Measurements from ENCODE around the gene ABCC2.
"Not testable (repeated sequence)": the region's sequence is repeated elsewhere in the genome, so short reads cannot be mapped to it uniquely, and the experiment has no call there.

Gene ABCC2

DNA sequence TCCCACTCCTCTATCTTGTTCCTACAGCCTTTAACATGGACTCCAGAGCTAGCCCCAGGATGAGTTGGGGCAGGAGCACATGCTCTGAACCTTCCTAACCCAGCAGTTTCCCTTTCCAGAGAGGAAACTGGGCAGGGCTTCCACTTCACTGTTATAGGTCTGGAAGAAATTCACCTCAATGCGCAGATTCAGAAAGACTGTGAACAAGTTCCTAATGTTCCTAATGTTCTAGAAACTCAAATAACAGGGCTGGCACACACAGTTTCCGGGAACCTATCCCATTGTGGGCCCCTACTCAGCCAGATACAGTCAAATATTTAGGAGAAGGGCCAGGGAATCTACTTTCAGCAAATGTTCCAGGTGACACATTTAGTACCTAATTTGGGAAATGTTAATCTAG lies 29.7 kb downstream of the ABCC2 start:
- Histone ChIP-seq H3K27me3 (ENCODE audit: control insufficient read depth, insufficient read depth, low read length) (no peaks in the 10 kb centered on the region), H3K4me2 (ENCODE audit: low read length) (no peak overlapping the region), H3K4me1 (ENCODE audit: control insufficient read depth, insufficient read depth, low read length) (no peaks in the 10 kb centered on the region), H3K36me3 (ENCODE audit: insufficient read depth, low read length) (no peaks in the 10 kb centered on the region), H3K9ac (ENCODE audit: low read depth, low read length) (no peak overlapping the region), H3K4me3 (ENCODE audit: low read length) (no peak overlapping the region), H3K9me3 (replicated peaks; ENCODE audit: low read length) (no peaks in the 10 kb centered on the region)

DNA sequence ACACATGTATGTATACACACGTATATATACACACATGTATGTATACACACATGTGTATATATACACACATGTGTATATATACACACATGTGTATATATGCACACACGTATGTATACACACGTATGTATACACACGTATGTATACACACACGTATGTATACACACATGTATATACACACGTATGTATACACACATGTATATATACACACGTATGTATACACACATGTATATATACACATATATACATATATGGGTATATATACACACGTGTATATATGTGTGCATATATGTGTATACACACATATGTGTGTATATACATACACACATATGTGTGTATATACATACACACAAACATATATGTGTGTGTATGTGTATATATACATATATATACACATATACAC lies 31.7 kb downstream of the ABCC2 start:
- Histone ChIP-seq H3K4me2 (ENCODE audit: low read length) (no peak overlapping the region), H3K36me3 (ENCODE audit: insufficient read depth, low read length) (no peaks in the 10 kb centered on the region), H3K9me3 (replicated peaks; ENCODE audit: low read length) (no peaks in the 10 kb centered on the region), H3K9ac (ENCODE audit: low read depth, low read length) (no peak overlapping the region), H3K27me3 (ENCODE audit: control insufficient read depth, insufficient read depth, low read length) (no peaks in the 10 kb centered on the region), H3K4me1 (ENCODE audit: control insufficient read depth, insufficient read depth, low read length) (no peaks in the 10 kb centered on the region), H3K4me3 (ENCODE audit: low read length) (no peak overlapping the region)

DNA sequence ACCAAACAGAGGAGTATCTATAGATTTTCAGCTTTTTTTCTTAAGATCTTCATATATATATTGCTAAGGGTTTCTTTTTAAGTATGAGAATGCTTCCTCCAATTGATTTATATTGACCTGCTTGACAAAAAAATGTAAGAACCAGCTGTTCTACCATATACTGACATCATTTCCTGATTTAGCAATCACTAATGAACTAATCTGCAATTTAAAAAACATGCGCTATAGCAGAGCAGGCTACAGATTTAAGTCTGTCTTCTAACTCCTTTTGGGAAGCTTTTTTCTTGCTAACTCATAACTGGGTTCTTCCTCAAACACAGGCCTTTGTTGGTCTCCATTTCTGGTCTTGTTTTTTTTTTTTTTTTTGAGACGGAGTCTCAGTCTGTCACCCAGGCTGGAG lies 33.2 kb downstream of the ABCC2 start:
- no peaks in the 10 kb centered on the region for H3K27me3 ChIP-seq (ENCODE audit: control insufficient read depth, insufficient read depth, low read length)
- no peaks in the 10 kb centered on the region for H3K4me1 ChIP-seq (ENCODE audit: control insufficient read depth, insufficient read depth, low read length)
- H3K9ac ChIP-seq (ENCODE audit: low read depth, low read length): no peak overlapping the region
- H3K4me2 ChIP-seq (ENCODE audit: low read length): no peak overlapping the region
- no peaks in the 10 kb centered on the region for H3K36me3 ChIP-seq (ENCODE audit: insufficient read depth, low read length)
- H3K4me3 ChIP-seq (ENCODE audit: low read length): no peak overlapping the region
- no peaks in the 10 kb centered on the region for H3K9me3 ChIP-seq (replicated peaks; ENCODE audit: low read length)

- H3K9me3 ChIP-seq (replicated peaks; ENCODE audit: low read length): no peaks in the 10 kb centered on the region
- no peak overlapping the region for H3K9ac ChIP-seq (ENCODE audit: low read depth, low read length)
- no peaks in the 10 kb centered on the region for H3K36me3 ChIP-seq (ENCODE audit: insufficient read depth, low read length)
- H3K4me1 ChIP-seq (ENCODE audit: control insufficient read depth, insufficient read depth, low read length): no peaks in the 10 kb centered on the region
- H3K4me3 ChIP-seq (ENCODE audit: low read length): no peak overlapping the region
- no peak overlapping the region for H3K4me2 ChIP-seq (ENCODE audit: low read length)
- H3K27me3 ChIP-seq (ENCODE audit: control insufficient read depth, insufficient read depth, low read length): no peaks in the 10 kb centered on the region
These were observed 45.5 kb downstream of the ABCC2 start for GRCh38 chr10:99827936-99828335.

DNA sequence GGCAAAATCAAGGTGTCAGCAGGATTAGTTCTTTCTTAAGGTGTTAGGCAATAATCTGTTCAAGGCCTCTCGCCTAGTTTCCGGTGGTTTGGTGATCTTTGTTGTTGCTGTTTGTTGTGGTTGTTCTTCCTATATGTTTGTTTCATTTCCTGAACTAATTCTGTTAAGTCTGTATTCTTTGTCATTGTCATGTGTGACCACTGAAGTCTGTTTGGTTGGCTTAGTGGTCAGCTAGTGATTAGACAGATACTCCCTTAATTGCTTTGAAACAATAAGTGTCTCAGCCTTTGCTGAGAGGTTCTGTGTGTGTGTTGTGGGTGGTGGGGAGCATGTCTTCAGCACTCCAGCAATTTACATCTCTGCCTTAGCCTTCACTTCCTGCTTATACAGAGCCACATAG lies 46.0 kb downstream of the ABCC2 start:
- Histone ChIP-seq H3K9ac (ENCODE audit: low read depth, low read length) (no peak overlapping the region), H3K36me3 (ENCODE audit: insufficient read depth, low read length) (no peaks in the 10 kb centered on the region), H3K4me2 (ENCODE audit: low read length) (no peak overlapping the region), H3K27me3 (ENCODE audit: control insufficient read depth, insufficient read depth, low read length) (no peaks in the 10 kb centered on the region), H3K9me3 (replicated peaks; ENCODE audit: low read length) (no peaks in the 10 kb centered on the region), H3K4me1 (ENCODE audit: control insufficient read depth, insufficient read depth, low read length) (no peaks in the 10 kb centered on the region), H3K4me3 (ENCODE audit: low read length) (no peak overlapping the region)

- Histone ChIP-seq H3K27me3 (ENCODE audit: control insufficient read depth, insufficient read depth, low read length) (no peaks in the 10 kb centered on the region), H3K9ac (ENCODE audit: low read depth, low read length) (no peak overlapping the region), H3K4me3 (ENCODE audit: low read length) (no peak overlapping the region), H3K4me2 (ENCODE audit: low read length) (no peak overlapping the region), H3K9me3 (replicated peaks; ENCODE audit: low read length) (no peaks in the 10 kb centered on the region), H3K4me1 (ENCODE audit: control insufficient read depth, insufficient read depth, low read length) (peaks cover 12% of the 10 kb centered on the region), H3K36me3 (ENCODE audit: insufficient read depth, low read length) (no peaks in the 10 kb centered on the region)
These were observed 50.0 kb downstream of the ABCC2 start for GRCh38 chr10:99832439-99832838.

- no peak overlapping the region for H3K9ac ChIP-seq (ENCODE audit: low read depth, low read length)
- peaks cover 12% of the 10 kb centered on the region for H3K4me1 ChIP-seq (ENCODE audit: control insufficient read depth, insufficient read depth, low read length)
- no peaks in the 10 kb centered on the region for H3K27me3 ChIP-seq (ENCODE audit: control insufficient read depth, insufficient read depth, low read length)
- no peak overlapping the region for H3K4me3 ChIP-seq (ENCODE audit: low read length)
- no peaks in the 10 kb centered on the region for H3K9me3 ChIP-seq (replicated peaks; ENCODE audit: low read length)
- no peaks in the 10 kb centered on the region for H3K36me3 ChIP-seq (ENCODE audit: insufficient read depth, low read length)
- no peak overlapping the region for H3K4me2 ChIP-seq (ENCODE audit: low read length)
These were observed 52.0 kb downstream of the ABCC2 start for GRCh38 chr10:99834410-99834809.

- H3K9ac ChIP-seq (ENCODE audit: low read depth, low read length): no peak overlapping the region
- H3K4me1 ChIP-seq (ENCODE audit: control insufficient read depth, insufficient read depth, low read length): peaks cover 12% of the 10 kb centered on the region
- no peaks in the 10 kb centered on the region for H3K9me3 ChIP-seq (replicated peaks; ENCODE audit: low read length)
- H3K27me3 ChIP-seq (ENCODE audit: control insufficient read depth, insufficient read depth, low read length): no peaks in the 10 kb centered on the region
- no peaks in the 10 kb centered on the region for H3K36me3 ChIP-seq (ENCODE audit: insufficient read depth, low read length)
- no peak overlapping the region for H3K4me3 ChIP-seq (ENCODE audit: low read length)
- H3K4me2 ChIP-seq (ENCODE audit: low read length): no peak overlapping the region
These were observed 53.5 kb downstream of the ABCC2 start for GRCh38 chr10:99835947-99836346.

GRCh38 chr10:99836711-99837110 lies 54.3 kb downstream of the ABCC2 start:
- no peaks in the 10 kb centered on the region for H3K27me3 ChIP-seq (ENCODE audit: control insufficient read depth, insufficient read depth, low read length)

DNA sequence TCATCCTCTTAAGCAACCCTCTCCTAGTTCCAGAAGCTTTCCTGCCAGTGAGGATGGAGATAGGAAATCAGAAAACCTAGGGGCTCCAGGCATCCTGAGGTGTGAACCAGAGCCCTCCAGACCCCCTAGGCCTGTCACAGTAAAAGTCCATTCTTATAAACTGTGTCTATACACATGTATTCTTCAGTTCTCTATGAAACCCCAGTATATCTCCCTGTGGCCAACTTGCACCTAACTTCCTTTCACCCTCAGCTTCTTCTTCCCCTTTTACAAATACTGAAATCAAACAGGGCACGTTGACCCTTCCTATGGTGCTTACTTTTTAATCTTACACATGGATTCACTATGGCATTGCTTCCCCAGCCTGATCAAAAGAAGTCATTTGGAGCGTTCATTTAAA lies 58.4 kb downstream of the ABCC2 start:
- H3K27me3 ChIP-seq (ENCODE audit: control insufficient read depth, insufficient read depth, low read length); H3K9ac ChIP-seq (ENCODE audit: low read depth, low read length); H3K4me1 ChIP-seq (ENCODE audit: control insufficient read depth, insufficient read depth, low read length); H3K36me3 ChIP-seq (ENCODE audit: insufficient read depth, low read length); H3K9me3 ChIP-seq (replicated peaks; ENCODE audit: low read length); H3K4me3 ChIP-seq (ENCODE audit: low read length); H3K4me2 ChIP-seq (ENCODE audit: low read length): not testable (repeated sequence)

More at GRCh38 chr10:99836711-99837110, 54.3 kb downstream of the ABCC2 start:
- no peak overlapping the region for H3K9ac ChIP-seq (ENCODE audit: low read depth, low read length)
- H3K4me1 ChIP-seq (ENCODE audit: control insufficient read depth, insufficient read depth, low read length): peaks cover 12% of the 10 kb centered on the region
- no peaks in the 10 kb centered on the region for H3K9me3 ChIP-seq (replicated peaks; ENCODE audit: low read length)
- no peak overlapping the region for H3K4me3 ChIP-seq (ENCODE audit: low read length)
- no peak overlapping the region for H3K4me2 ChIP-seq (ENCODE audit: low read length)
- no peaks in the 10 kb centered on the region for H3K36me3 ChIP-seq (ENCODE audit: insufficient read depth, low read length)

- Histone ChIP-seq H3K4me2 (ENCODE audit: low read length) (no peak overlapping the region), H3K27me3 (ENCODE audit: control insufficient read depth, insufficient read depth, low read length) (no peaks in the 10 kb centered on the region), H3K9ac (ENCODE audit: low read depth, low read length) (no peak overlapping the region), H3K36me3 (ENCODE audit: insufficient read depth, low read length) (no peaks in the 10 kb centered on the region), H3K4me3 (ENCODE audit: low read length) (no peak overlapping the region), H3K4me1 (ENCODE audit: control insufficient read depth, insufficient read depth, low read length) (peaks cover 10% of the 10 kb centered on the region), H3K9me3 (replicated peaks; ENCODE audit: low read length) (no peaks in the 10 kb centered on the region)
These were observed 59.3 kb downstream of the ABCC2 start for GRCh38 chr10:99841746-99842145.

DNA sequence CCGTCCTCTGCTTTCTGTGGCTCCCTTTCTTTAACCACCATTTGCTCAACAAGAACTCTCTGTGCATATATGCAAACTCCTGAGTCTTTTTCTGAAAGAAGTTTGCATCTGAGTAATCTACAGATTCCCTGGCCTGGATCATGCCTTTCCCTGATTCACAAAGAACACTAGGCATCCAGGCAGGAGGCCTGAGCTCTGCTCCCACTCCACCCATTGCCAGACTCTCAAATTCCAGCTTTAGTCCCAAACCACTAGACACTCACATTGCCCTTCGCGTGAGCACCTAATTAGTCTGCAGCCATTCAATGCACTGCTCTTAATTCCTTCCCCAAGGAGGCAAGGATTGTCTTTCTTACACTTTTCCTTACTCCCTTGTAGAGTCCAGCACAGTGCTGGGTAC lies 60.9 kb downstream of the ABCC2 start:
- H3K4me1 ChIP-seq (ENCODE audit: control insufficient read depth, insufficient read depth, low read length): peaks cover 10% of the 10 kb centered on the region
- H3K9ac ChIP-seq (ENCODE audit: low read depth, low read length): no peak overlapping the region
- H3K9me3 ChIP-seq (replicated peaks; ENCODE audit: low read length): no peaks in the 10 kb centered on the region
- no peaks in the 10 kb centered on the region for H3K36me3 ChIP-seq (ENCODE audit: insufficient read depth, low read length)
- H3K4me2 ChIP-seq (ENCODE audit: low read length): no peak overlapping the region
- no peaks in the 10 kb centered on the region for H3K27me3 ChIP-seq (ENCODE audit: control insufficient read depth, insufficient read depth, low read length)
- no peak overlapping the region for H3K4me3 ChIP-seq (ENCODE audit: low read length)

Measured in skeletal muscle satellite cell (primary cell).